A549 treated with Mapracorat at 1 μM for 4 hours (cell line): Measurements from ENCODE around the gene PFN2. TPM values are rescaled to one million over a fixed set of nuclear protein-coding genes. Genes with fewer than 3 reads are reported as not detected.

Experiments used
- total RNA-seq: library from RNA; stranded (reverse); fragments of 200-300 nt; extraction: Qiagen RNA extraction; gene quantifications from 5 replicates; pipeline ENCODE4 v1.2.3, GENCODE V29; 2022

PFN2 gene
- 143 to 173 TPM (median 152 TPM) in 5 replicates for total RNA-seq

GRCh38 chr3:149970716-149971402, at the start of gene PFN2:
TSS of gene PFN2 (minus strand) at chr3:149970895. CDS start at chr3:149970856, 39 bp downstream.

Other genes starting within 250 kb of the PFN2 start
- gene COMMD2, start 218.4 kb downstream of the PFN2 start, total RNA-seq, result 29.1 to 39.1 TPM (median 35.1 TPM) in 5 replicates
- gene ANKUB1, start 178.3 kb downstream of the PFN2 start, total RNA-seq, result not detected in 5 replicates
- gene RNF13, start 157.7 kb downstream of the PFN2 start, total RNA-seq, result 32.7 to 56.1 TPM (median 37.2 TPM) in 5 replicates